Central memory CD8-positive, alpha-beta T cell (primary cell): Measurements from ENCODE around the gene DLGAP1.
"Not testable (repeated sequence)": the region's sequence is repeated elsewhere in the genome, so short reads cannot be mapped to it uniquely, and the experiment has no call there.

Source experiments
- ATAC-seq: fragments of 150-1000 bp; cut with Tn5 transposase; replicated peaks from 2 replicates; pipeline ENCODE4 v1.10.0; 2022; ENCODE audit warnings: mild to moderate bottlenecking, moderate FRiP score, moderate number of reproducible peaks; ENCODE audit not compliant: poor library complexity, severe bottlenecking; ENCODE audit errors: extremely low read depth
- DNase-seq, 2 donors: peaks; one replicate each; pipeline ENCODE4 v3.0.0; 2021; ENCODE audit warnings: low spot score in 2 of 2
- H3K27ac Mint-ChIP-seq: one replicate; pipeline ENCODE4 v1.8.0; 2022; ENCODE audit warnings: low read depth, mild to moderate bottlenecking, moderate library complexity, mixed read lengths
- H3K27me3 Mint-ChIP-seq: one replicate; pipeline ENCODE4 v1.8.0; 2022; ENCODE audit warnings: mixed read lengths
- H3K36me3 Mint-ChIP-seq: one replicate; pipeline ENCODE4 v1.8.0; 2022; ENCODE audit warnings: mild to moderate bottlenecking, moderate library complexity, mixed read lengths; ENCODE audit not compliant: insufficient read depth
- H3K4me1 Mint-ChIP-seq: one replicate; pipeline ENCODE4 v1.8.0; 2022; ENCODE audit warnings: mixed read lengths
- H3K4me3 Mint-ChIP-seq: one replicate; pipeline ENCODE4 v1.8.0; 2022; ENCODE audit warnings: mild to moderate bottlenecking, moderate library complexity, mixed read lengths
- H3K9me3 Mint-ChIP-seq: one replicate; pipeline ENCODE4 v1.8.0; 2022; ENCODE audit warnings: mixed read lengths

DLGAP1 gene

GRCh38 chr18:3658529-3658928 lies 796.6 kb downstream of the DLGAP1 start:
- Mint-ChIP-seq H3K4me1 (peaks cover 9% of the 10 kb centered on the region), H3K4me3 (no peak overlapping the region), H3K27me3 (peaks cover 9% of the 10 kb centered on the region), H3K27ac (no peak overlapping the region), H3K36me3 (no peaks in the 10 kb centered on the region), H3K9me3 (no peaks in the 10 kb centered on the region)
- ATAC-seq (no peak), DNase-seq (no peak)

GRCh38 chr18:3655254-3656050 lies 799.7 kb downstream of the DLGAP1 start:
- Mint-ChIP-seq H3K4me3 (no peak overlapping the region), H3K9me3 (no peaks in the 10 kb centered on the region), H3K27me3 (peaks cover 9% of the 10 kb centered on the region), H3K36me3 (no peaks in the 10 kb centered on the region), H3K4me1 (peaks cover 9% of the 10 kb centered on the region), H3K27ac (no peak overlapping the region)
- ATAC-seq (no peak), DNase-seq (no peak)

GRCh38 chr18:3654442-3655253 lies 800.5 kb downstream of the DLGAP1 start:
- H3K4me3 Mint-ChIP-seq: no peak overlapping the region
- no peak overlapping the region for H3K27ac Mint-ChIP-seq
- ATAC-seq (no peak), DNase-seq (no peak)
- H3K27me3 Mint-ChIP-seq: peaks cover 9% of the 10 kb centered on the region
- no peaks in the 10 kb centered on the region for H3K36me3 Mint-ChIP-seq
- H3K4me1 Mint-ChIP-seq: peaks cover 9% of the 10 kb centered on the region
- no peaks in the 10 kb centered on the region for H3K9me3 Mint-ChIP-seq

- H3K36me3 Mint-ChIP-seq: no peaks in the 10 kb centered on the region
- H3K27ac Mint-ChIP-seq: no peak overlapping the region
- H3K9me3 Mint-ChIP-seq: no peaks in the 10 kb centered on the region
- peaks cover 9% of the 10 kb centered on the region for H3K27me3 Mint-ChIP-seq
- peaks cover 9% of the 10 kb centered on the region for H3K4me1 Mint-ChIP-seq
- no peak overlapping the region for H3K4me3 Mint-ChIP-seq
- DNase-seq: no peak
- no peak for ATAC-seq
Observed at GRCh38 chr18:3653851-3654441, 801.2 kb downstream of the DLGAP1 start.

GRCh38 chr18:3653263-3653850 lies 801.8 kb downstream of the DLGAP1 start:
- Mint-ChIP-seq H3K4me1 (peaks cover 9% of the 10 kb centered on the region), H3K36me3 (no peaks in the 10 kb centered on the region), H3K27me3 (peaks cover 9% of the 10 kb centered on the region), H3K9me3 (no peaks in the 10 kb centered on the region), H3K4me3 (no peak overlapping the region), H3K27ac (no peak overlapping the region)
- DNase-seq (no peak), ATAC-seq (no peak)

DNA sequence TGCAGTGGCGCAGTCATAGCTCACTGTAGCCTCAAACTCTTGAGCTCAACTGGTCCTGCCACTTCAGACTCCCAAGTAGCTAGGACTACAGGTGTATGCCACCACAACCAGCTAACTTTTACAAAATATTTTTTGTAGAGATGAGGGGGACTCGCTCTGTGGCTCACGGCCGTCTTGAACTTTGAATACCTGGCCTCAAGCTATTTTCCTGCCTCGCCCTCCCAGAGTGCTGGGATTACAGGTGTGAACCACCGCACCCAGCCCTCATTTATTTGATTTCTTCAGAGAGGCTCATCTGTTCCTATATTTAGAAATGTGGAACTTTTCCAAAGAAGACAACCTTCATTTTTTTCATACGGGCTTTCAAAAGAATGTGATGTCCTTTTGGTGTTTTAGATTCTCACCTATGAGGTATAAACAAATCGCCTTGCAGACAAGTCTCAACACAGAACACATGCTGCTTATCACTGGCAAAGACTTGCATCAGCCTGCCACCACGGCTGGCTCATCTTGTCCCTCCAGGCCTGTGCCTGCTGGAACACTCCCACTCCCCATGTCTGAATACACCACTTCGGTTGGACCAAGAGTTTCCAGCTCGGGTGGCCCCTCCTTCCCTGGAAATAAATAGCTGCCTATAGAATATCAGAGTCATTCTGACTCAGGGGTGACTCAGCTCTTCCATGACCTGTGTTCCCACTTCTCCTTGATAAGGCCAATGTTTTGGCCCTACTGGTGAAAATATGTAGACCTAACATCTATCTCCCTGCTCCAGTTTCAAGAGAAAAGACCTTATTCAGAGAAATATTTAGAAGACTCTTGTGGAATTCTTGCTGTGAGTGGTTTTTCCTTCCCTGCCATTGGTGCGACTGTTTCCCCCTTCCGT lies 802.5 kb downstream of the DLGAP1 start:
- Mint-ChIP-seq H3K4me3 (no peak overlapping the region), H3K9me3 (no peaks in the 10 kb centered on the region), H3K36me3 (no peaks in the 10 kb centered on the region), H3K4me1 (peaks cover 9% of the 10 kb centered on the region), H3K27me3 (peaks cover 9% of the 10 kb centered on the region), H3K27ac (no peak overlapping the region)
- ATAC-seq: no peak
- no peak for DNase-seq

DNA sequence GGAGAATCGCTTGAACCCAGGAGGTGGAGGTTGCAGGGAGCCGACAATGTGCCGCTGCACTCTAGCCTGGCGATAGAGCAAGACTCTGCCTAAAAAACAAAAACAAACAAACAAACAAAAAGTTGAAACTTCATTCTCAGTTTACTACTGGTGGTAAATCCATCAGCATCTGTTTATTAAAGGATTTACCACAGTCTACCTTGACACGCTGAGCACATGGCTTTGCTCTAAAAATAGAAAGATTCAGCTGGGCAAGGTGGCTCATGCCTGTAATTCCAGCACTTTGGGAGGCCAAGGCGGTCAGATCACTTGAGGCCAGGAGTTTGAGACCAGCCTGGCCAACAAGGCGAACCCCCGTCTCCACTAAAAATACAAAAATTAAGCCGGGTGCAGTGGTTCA lies 803.8 kb downstream of the DLGAP1 start:
- Mint-ChIP-seq H3K9me3 (no peaks in the 10 kb centered on the region), H3K27ac (no peak overlapping the region), H3K36me3 (no peaks in the 10 kb centered on the region), H3K4me3 (no peak overlapping the region), H3K27me3 (peaks cover 9% of the 10 kb centered on the region), H3K4me1 (peaks cover 9% of the 10 kb centered on the region)
- no peak for ATAC-seq
- DNase-seq: no peak

GRCh38 chr18:3650521-3651042 lies 804.5 kb downstream of the DLGAP1 start:
- H3K27ac Mint-ChIP-seq, H3K4me1 Mint-ChIP-seq, H3K4me3 Mint-ChIP-seq, ATAC-seq, DNase-seq, H3K9me3 Mint-ChIP-seq, H3K27me3 Mint-ChIP-seq, H3K36me3 Mint-ChIP-seq: not testable (repeated sequence)

DNA sequence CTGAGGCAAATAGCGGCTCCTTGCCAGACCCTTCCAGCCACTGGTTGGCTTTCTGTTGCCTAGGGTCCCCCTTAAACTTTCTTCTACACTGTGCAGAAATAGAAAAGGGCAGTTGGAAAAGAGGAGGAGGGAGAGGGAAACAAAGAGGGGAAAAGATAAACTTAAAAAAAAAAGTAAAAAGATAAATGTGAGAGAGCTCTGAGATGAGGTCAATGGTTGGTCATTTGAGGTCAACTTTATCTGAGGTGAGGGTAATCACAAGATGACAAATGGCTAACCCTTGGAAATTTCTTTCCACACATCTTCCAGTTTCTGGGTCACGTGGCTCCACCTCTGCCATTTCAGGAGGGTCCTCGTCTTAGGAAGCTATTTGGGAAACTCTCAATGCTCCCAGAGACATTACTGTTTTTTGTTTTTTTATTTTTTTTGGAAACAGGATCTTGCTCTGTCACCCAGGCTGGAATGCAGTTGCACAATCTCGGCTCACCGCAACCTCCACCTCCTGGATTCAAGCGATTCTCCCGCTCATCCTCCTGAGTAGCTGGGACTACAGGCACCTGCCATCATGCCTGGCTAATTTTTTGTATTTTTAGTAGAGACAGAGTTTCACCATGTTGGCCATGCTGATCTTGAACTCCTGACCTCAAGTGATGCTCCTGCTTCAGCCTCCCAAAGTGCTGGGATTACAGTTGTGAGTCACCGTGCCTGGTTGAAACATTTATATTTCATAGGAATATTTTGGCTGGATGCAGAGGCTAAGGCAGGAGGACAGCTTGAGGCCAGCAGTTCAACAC lies 805.3 kb downstream of the DLGAP1 start:
- no peaks in the 10 kb centered on the region for H3K9me3 Mint-ChIP-seq

DNA sequence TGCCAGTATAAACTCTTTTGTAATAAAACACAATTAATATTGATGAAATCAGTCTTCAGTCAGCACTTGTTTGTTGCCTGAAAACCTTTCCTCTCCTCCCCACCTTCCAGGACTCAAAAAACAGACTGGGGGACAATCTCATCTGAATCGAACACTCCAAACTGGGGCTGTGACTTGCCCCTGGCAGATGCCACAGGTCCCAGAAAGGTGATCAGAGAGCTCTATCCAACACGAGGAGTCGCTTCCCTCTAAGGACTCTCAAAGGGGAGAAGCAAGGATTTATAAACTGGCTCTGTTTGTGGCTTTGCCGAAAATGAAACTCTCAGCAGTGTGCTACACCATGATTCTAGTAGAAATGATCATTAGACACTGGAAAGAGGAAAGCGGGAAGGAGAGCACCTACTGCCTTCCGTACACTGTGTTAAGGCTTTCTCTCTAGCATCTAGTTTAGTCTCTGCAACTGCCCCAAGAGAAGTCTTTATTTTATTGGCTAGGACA lies 805.9 kb downstream of the DLGAP1 start:
- H3K4me1 Mint-ChIP-seq: no peaks in the 10 kb centered on the region
- H3K36me3 Mint-ChIP-seq: no peaks in the 10 kb centered on the region
- ATAC-seq (no peak), DNase-seq (no peak)
- H3K4me3 Mint-ChIP-seq: no peak overlapping the region
- peaks cover 1% of the 10 kb centered on the region for H3K27me3 Mint-ChIP-seq
- H3K9me3 Mint-ChIP-seq: no peaks in the 10 kb centered on the region
- H3K27ac Mint-ChIP-seq: no peak overlapping the region

More for the DNA sequence above, 805.3 kb downstream of the DLGAP1 start:
- no peak overlapping the region for H3K27ac Mint-ChIP-seq
- H3K4me1 Mint-ChIP-seq: peaks cover under 1% of the 10 kb centered on the region
- ATAC-seq (no peak), DNase-seq (no peak)
- peaks cover 2% of the 10 kb centered on the region for H3K27me3 Mint-ChIP-seq
- H3K36me3 Mint-ChIP-seq: no peaks in the 10 kb centered on the region
- H3K4me3 Mint-ChIP-seq: no peak overlapping the region

- no peak for DNase-seq
- H3K9me3 Mint-ChIP-seq: no peaks in the 10 kb centered on the region
- H3K36me3 Mint-ChIP-seq: no peaks in the 10 kb centered on the region
- H3K4me1 Mint-ChIP-seq: no peaks in the 10 kb centered on the region
- H3K4me3 Mint-ChIP-seq: no peak overlapping the region
- H3K27me3 Mint-ChIP-seq: peaks cover 7% of the 10 kb centered on the region
- no peak for ATAC-seq
- H3K27ac Mint-ChIP-seq: no peak overlapping the region
Observed at GRCh38 chr18:3648641-3649040, 806.5 kb downstream of the DLGAP1 start.
